Embryonic facial prominence (tissue), 1 donor: ENCODE results near the gene FAM120B.

Experiments used
- DNase-seq: peaks from one replicate; pipeline ENCODE4 v3.0.0-alpha.2; 2016; ENCODE audit errors: extremely low spot score

FAM120B gene

DNA sequence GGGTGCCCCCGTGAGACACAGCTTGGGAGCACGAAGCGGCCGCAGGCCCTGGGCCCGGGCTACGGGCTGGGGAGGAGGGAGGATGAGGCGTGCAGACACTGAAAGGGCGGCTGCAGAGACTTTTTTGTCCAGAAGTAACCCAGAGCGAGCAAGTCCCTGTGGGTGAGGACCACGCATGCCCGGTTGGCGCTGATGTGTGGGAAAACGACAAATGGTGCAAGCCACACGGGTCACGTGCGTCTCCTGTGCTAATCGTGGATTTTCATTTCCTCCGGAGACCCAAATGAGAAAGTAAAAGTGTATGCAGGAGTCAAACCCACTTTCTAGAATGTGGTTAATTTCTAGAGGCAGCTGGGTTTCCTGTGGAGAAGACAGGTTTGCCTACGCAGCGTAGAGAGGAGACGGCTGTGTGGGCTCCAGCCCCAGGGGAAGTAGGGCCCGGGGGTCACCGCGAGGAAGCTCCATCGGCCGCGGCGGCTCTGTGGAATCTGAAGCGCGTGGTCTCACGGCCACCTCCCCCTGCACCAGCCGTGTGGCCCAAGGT lies 34.7 kb upstream of the FAM120B start:
- DNase-seq, result no peak

DNA sequence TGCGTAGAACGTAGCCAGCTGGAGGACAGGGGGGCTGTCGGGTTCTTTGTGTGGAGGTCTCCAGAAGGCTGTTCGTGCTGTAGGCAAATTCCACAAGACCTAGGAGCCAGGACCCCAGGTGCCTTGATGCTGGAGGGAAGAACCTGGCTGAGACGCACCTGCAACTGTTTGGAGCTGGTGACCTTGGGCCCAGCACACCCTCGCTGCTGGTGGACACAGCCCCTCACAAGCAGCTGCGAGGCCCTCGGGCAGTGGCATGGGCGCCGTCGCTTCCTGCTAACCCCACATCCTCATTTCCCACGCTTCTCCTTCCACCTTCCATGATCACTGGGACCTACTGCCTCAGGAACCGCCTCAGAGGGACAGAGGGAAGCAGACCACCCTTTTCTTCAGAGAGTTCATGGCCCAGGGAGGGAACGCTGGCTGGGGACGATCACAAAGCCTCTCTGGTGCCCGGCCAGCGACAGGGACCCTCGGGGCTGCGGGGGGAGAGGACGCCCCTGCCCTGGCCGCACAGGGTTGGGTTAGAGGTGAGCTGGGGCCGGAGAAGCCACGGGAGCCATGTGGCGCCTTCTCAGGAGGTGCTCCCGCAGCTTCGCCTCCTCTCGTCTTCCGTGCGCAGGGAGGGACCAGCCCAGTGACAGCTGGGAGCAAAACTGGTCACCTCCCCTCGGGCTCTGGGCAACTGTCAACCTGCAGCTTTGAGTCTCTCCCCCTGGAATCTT lies 34.1 kb upstream of the FAM120B start:
- DNase-seq, result no peak

DNA sequence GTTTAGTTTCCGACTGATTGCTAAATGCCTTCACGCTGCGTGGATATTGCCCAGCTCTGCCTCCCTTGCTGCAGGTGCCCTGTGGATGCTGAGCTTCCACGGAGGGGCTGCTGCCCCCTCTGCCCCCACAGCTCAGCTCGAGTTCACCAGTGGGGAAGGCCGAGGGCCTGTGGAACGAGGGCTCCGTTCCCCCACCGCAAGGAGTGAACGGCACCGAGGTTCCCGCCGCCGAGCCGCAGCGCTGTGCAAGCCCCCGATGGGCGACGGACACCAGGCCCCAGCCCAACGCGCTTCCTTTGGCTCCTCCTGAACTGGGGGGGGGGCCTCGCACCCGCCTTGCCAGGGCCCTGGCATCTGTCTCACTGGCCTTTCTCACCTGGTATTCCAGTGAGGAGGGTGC lies 33.4 kb upstream of the FAM120B start:
- DNase-seq, result no peak

DNA sequence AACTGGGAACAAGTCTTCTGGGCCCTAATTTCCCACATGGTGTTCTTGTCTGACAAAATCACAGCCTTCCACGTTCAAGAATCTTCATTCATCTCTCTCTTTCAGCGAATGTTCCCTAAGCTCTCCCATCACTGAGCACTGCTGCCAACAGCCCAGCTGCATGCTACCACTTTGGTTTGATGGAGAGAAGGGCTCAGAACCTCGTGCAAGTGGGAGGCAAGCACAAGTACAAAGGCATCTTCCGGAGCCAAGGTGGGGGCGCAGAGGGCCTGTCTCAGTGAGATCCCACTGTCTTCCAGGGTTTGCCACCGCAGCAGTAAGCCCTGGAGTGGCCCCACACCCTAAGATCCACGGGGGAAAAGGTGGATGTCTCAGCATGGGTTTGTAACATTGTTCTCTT lies 32.9 kb upstream of the FAM120B start:
- DNase-seq, result no peak

DNA sequence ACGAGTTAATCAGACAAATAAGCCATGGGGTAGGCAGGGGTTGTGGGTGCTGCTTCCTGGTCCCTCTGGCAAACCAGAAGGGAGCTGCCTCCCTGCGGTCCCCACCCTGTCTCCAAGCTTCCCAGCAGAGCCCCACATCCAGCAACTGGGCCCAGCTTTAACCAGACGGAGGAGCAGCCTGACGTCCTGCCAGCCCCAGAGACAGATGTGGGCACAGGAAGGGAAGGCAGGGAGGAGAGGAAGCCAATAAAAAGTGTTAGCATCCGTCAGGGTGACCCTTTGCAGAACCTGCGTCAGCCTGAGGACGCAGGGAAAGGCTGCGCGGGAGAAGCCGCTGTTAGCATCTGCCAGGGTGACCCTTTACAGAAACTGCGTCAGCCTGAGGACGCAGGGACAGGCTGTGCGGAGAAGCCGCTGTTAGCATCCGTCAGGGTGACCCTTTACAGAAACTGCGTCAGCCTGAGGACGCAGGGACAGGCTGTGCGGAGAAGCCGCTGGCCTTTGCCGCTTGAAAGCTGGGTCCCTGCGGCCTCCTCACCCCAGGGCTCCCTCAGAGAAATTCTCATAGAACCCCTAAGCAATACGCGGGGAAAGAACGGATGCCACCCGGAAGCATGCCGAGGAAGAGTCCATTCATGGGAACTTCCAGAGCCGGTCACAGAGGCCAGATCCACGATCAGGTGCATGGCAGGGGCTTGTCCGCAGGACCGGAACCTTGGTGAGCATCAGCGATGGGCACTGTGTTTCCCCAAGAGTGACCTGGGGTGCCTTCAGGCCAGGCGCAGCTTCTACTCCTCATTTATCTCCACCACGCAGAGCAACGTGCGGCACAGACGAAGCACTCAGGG lies 31.6 kb upstream of the FAM120B start:
- no peak for DNase-seq

DNA sequence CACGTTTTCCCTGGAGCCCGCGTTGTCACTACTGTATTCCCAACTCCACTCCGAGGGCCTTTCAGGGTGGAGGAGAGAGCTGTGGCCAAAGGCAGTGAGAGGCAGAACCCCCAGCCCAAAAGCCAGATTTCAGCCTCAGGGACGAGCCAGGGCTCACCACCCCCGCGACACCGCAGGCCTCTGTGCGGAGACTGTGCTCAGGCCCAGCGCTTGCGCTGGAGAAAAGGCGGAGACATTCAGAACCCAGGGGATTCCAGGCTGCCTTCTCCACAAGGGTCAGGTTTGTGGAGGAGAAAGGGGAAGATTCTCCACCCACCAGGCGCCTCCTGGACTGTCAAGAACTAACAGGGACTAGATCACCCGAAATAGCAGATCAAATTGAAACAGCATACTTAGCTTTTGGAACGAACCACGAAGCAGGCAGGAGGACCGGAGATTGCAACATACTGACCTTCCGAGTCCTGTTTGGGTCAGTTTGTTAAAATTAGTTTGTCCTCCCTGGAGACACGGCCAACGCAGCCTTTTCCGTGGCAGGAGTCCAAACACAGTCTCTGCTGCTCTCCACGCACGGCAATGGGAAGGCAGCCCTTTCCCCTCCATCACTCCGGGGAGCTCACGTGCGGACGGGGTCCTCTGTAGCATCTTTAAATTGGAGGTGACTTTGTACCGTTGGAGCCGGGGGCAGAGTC lies 30.0 kb upstream of the FAM120B start:
- DNase-seq, result no peak

DNA sequence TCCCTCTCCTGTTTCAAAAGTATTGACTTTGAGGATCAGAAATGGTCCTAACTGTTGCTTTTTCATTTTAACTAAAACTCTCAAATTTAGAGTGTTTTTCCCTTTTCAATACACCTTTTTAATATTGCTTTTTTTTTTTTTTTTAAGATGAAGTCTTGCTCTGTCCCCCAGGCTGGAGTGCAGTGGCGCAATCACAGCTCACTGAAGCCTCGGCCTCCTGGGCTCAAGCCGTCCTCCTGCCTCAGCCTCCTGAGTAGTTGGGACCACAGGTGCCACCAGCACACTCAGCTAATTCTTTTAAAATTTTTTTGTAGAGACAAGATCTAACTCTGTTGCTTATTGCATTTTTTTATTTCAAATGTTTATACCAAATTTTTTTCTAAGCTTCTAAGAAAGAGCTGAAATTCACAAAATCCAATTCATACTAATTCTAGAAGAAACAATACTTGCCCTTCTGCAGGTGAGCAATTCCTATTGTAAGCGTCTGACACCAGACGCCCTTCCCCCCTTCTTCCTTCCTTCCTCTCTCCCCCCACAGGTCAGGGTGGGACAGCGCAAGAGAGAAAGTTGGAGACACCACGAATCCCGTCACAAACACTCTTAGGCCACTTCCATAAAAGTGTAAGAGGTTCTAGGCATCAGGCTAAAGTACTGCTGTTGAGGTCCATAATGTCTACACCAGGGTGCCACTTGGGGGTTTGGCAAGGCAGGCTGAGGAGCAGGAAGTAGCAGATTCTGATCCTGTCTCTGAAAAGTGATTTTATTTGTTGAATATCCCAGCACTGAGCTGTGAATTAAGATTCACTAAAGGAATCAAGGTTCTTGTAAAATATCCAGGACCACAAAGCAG lies 28.4 kb upstream of the FAM120B start:
- no peak for DNase-seq

DNA sequence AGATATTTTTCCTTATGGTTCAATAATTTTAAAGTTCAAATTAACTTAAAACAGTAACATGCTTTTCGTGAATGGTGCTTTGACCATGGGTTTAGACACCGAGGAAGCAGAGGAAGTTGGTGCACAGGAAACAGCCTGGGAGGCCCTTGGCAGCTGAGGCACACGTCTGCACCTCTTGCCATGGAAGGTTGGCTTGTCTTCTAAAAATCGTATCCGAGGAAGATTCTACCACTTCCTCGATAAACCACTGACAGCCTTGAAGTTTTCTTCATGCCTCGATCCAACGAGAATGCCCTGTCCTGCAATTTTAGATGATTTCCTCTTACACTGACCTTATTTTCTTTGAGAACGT lies 27.8 kb upstream of the FAM120B start:
- DNase-seq, result no peak

DNA sequence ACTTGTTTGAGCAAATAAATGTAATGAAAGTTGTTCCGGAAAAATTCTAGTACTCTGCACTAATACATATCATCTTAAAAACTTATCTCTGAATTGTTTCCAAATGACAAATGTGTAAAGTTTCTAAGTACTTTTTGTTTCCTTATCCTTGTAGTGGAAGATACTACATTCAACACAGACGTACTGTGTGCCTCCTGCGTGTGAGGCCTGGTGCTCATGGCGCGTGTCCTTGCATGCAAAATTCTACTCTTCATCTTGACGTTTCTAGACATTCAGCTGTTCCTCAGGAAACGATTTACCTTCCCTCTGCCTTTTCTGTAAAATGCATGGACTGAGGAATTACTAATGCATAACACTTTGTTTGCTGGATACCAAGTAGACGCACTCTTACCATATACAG lies 27.1 kb upstream of the FAM120B start:
- no peak for DNase-seq

DNA sequence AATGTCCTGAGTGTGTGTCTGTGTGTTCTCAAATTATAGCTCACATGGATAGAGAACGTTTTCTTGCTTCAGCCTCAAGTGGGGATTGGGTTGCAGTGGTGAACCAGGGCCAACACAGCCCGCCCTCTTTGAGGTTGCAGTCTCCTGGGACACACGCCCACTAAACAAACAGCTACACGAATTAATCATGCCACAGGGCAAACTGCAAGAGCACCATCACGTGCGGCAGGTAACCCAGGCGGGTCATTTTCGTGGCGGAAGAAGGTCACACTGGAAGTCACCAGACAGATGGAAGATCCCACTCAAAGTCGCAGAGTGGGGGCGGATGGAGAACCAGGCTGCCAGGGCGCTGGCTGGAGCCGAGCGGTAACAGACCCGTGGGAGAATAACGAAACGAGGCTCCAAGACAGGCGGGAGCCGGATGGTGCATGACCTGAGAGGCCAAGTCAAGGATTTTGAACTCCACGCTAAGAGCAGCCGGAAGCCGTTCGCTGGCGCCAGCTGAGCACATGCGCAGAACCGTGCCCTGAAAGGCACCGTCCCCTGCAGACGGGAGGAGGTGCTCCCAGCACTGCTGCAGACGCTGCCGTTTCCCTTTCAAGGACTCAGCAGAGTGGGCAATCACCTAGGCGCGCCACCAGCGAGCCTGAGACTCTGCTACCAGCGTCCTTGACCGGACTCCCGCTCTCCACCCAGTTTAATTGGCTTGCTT lies 26.4 kb upstream of the FAM120B start:
- no peak for DNase-seq

DNA sequence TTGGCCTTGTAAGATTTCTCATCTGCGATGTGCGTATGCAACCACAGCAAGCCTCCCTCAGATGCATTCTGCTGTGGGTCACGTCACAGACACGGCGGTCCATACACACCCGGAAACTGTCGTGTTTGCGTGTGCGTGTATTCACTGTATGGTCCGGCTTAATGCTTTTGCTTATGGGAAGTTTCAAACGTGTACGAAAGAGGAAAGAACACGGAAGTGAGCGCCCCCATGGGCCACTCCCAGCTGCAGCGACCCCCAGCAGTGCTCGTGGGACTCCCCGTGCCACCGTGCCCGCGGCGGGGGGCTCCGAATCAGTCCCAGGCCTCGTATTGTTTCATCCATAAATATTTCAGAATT lies 25.9 kb upstream of the FAM120B start:
- no peak for DNase-seq

DNA sequence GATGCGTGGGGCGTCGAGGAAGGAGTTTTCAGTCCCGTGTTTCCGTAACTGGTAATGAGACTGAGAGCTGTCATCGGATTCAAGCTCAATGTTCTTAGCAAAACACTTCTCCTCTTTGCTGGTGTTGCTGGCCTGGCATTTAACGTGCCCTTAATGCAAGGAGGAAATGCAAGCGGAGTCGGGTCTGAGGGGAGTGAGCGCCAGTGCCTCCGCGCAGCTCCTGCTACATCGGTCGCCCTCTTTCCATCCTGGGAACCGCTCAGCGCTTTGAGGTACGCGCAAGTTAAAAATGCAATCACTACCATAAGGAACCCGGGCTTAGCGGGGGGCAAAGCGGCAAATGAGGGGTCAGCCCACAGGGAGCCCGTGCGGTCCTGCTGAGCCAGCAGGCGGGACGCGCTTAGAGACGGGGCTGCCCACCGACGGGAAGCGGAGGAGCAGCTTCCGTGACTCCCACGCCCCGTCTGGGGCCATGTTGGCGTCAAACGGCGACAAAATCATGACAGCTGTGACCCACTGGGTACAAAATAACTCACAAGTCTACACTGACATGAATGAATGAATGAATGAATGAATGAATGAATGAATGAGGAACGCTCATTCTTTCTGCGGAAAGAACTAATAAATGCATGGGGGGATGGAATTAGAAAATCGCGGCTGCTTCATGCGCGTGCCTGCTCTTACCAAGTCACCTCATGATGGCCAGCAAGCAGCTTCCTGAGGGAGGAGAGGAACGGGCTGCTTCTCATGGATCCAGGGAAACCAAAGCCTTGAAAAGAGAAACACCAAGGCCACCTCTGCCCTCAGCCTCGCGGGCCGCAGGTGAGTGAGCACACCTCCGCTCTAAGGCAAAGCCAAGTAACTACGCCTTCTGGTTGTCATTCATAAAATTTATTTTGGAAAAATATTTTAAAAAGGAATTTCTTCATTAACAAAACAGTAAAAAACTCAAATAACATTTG lies 24.9 kb upstream of the FAM120B start:
- no peak for DNase-seq

DNA sequence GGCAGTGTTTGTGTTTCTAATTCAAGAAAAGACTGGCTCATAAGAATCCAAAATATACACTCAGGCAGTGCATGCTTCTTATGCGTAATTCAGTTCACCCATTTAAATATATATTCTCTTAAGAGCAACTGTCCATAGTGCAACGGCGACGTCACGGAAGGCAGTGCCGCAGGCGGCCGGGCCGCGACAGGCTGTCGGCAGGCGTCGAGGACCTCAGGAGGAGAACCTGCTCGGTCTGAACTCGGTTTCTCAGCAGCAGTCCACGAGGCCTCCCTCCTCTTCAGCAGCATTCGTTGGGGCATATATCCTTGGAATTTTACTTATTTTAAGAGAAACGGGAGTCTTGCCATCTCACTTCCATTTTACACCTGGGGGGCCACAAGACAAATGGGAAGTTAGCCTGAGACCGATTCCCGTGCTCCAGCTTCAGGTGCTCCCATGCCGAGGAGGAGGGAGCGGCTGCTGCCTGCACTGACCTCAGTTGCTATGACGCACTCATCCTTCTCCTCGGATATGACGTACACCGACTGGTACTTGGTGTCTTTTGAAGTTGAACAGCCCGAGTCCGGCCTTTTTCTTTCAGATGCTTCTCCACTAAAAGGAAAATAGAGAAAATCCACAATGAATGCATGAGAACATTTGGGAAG lies 23.9 kb upstream of the FAM120B start:
- DNase-seq, result no peak

DNA sequence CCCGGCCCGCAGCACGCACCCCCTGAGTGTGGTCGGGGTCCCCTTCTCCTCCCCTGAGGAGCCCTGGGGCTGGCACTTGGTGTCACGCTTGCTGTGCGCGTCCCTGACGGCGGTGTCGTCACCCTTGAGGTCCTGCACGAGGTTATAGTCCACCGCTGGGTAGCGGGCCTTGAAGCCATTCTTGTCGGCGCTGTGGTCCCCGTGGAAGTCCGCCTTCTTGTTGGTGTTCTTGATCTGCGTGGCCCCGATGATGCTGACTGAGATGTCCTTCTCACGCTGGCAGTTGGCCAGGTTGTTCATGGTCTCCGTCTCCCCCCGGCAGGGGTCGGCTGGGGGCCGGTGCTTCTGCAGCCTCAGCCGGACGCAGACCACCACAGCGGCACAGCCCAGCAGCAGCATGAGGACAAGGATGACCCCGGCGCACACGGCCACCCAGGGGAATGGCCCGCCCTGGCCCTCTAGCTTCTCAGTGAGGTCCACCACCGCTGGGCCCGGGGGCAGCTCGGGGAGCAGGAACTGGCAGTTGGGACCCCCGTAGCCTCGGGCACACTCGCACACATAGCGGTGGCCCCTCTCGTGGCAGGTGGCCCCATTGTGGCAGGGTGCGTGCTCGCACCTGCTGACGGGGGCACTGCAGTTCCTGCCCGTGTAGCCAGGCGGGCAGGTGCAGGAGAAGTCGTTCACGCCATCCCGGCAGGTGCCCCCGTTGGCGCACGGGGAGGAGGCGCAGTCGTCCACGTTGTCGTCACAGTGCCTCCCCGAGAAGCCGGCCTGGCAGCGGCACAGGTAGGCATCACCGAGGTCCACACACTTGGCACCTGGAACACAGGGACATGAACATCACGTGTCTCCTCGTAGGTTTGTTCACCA lies 23.1 kb upstream of the FAM120B start:
- DNase-seq, result no peak

DNA sequence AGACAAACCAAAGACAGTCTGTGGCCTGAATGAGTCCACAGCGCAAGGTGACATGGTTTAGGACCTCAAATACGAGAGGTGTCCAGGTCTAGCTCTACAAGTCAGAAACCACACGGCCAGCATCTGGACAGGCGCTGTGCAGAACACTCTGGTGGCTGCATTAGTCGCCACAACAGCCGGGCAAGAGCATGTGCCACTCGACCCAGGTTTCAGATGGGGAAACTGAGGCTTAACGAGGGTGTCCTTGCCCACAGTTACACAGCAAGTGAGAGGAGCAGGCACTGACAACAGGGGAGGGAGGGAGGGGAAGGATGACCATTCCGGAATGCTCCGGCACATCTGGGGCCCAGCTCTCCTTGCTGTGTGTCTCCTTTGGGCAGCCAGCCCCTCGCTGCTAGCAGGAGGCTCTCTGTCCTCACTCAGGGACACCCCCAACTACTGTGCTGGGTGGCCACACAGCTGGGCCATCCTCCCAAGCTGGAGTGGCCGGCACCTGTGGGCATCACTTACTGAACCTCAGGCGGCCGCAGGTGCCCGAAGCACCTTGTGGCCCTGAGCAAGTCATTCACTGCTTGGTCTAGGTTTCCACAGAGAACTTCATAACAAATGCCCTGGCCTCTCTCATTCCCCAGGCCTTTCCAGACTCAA lies 22.3 kb upstream of the FAM120B start:
- no peak for DNase-seq

DNA sequence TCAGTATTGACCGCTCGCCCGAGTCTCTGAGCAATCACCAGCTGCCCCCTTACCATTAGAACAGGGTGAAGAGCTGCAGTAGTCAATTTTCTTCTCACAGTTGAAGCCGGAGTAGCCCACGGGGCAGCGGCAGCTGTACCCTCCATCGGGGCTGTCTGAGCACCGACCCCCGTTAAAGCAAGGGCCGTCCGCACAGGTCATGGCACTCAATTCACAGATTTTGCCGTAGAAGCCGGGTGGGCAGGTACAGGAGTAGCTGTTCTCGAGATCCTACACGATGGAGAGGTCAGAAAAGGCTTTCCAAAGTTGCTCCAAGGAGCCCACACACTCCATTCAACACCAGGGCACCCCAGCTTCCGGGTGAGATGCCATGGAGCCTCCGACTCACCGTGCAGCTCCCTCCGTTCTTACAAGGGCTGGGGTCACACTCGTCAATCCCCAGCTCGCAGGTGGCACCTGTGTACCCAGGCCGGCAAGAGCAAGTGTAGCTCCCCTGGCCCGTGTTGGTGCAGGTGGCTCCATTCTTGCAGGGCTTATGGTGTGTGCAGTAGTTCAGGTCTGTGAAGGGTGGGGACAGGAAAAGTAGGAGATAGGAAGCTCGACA lies 21.6 kb upstream of the FAM120B start:
- no peak for DNase-seq

DNA sequence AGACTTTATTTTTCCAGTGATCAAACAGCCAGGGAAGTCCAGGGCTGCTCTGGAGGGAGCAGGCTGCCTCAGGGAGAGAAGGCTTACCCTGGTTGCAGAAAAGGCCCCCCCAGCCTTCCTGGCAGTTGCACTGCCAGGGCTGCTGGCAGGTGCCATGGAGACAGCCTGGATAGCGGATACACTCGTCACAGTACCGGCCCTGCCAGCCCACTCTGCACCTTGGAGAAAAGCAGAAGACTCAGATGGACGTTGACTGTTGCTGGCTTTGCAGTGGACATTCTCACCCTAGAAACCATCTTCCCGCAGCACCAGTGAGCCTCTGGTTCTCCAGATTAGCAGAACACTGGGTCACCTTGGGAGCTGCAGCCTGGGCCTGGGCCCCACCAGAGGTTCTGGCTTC lies 21.1 kb upstream of the FAM120B start:
- no peak for DNase-seq
